PC-3 (cell line): Measurements from ENCODE around the gene JPT2. TPM values are rescaled to one million over a fixed set of nuclear protein-coding genes. Genes with fewer than 3 reads are reported as not detected.

Experiments
- ATAC-seq: fragments of 200-7000 bp; cut with Tn5 transposase; 2 replicates; pipeline ENCODE4 v1.9.1; 2020; ENCODE audit warnings: mild to moderate bottlenecking, moderate library complexity
- BruUV-seq: library from RNA; stranded (reverse); fragments of 400-500 nt; replicated peaks from 2 replicates; lab custom pipeline; 2021; lab: Mats Ljungman, UMichigan
- CTCF ChIA-PET: fragments of 300-600 bp; sonication (Branson Sonifier 250); formaldehyde crosslinking; loops from one replicate; lab custom pipeline; 2022; ENCODE audit warnings: antibody characterized with exemption; lab: Charles Lee
- POLR2A ChIA-PET: fragments of 300-600 bp; sonication (Branson Sonifier 250); formaldehyde crosslinking; loops from one replicate; lab custom pipeline; 2022; ENCODE audit warnings: antibody characterized with exemption; ENCODE audit not compliant: unreplicated experiment; lab: Charles Lee
- DNase-seq: peaks from one replicate; pipeline ENCODE4 v3.0.0-alpha.2; 2015
- H2AFZ ChIP-seq: fragments of 300-600 bp; sonication (generic); 2 replicates; pipeline ENCODE4 v1.6.0; 2016; ENCODE audit warnings: antibody characterized with exemption, low read length
- H3F3A ChIP-seq: fragments of 300-600 bp; sonication (generic); one replicate; pipeline ENCODE4 v1.6.0; 2017; ENCODE audit warnings: antibody characterized with exemption, low read length, control low read depth, mild to moderate bottlenecking; ENCODE audit not compliant: unreplicated experiment
- H3K27ac ChIP-seq: fragments of 300-600 bp; sonication (generic); 2 replicates; pipeline ENCODE4 v1.5.1; 2016; ENCODE audit warnings: mild to moderate bottlenecking, low read length
- H3K27me3 ChIP-seq: fragments of 300-600 bp; sonication (generic); 2 replicates; pipeline ENCODE4 v1.6.1; 2016; ENCODE audit warnings: low read length, mixed read lengths
- H3K36me3 ChIP-seq: fragments of 300-600 bp; sonication (generic); 2 replicates; pipeline ENCODE4 v1.6.1; 2016; ENCODE audit warnings: low read depth, mixed run types, low read length, mixed read lengths
- H3K4me1 ChIP-seq: fragments of 300-600 bp; sonication (generic); 2 replicates; pipeline ENCODE4 v1.5.1; 2016; ENCODE audit warnings: low read length; ENCODE audit not compliant: insufficient read depth
- H3K4me2 ChIP-seq: fragments of 300-600 bp; sonication (generic); 2 replicates; pipeline ENCODE4 v1.6.0; 2016; ENCODE audit warnings: low read length
- H3K4me3 ChIP-seq: fragments of 300-600 bp; sonication (generic); 2 replicates; pipeline ENCODE4 v1.5.1; 2016; ENCODE audit warnings: mild to moderate bottlenecking, low read length, mixed read lengths
- H3K79me2 ChIP-seq: fragments of 300-600 bp; sonication (generic); 2 replicates; pipeline ENCODE4 v1.6.1; 2017; ENCODE audit warnings: low read length, mixed read lengths
- H3K9ac ChIP-seq: fragments of 300-600 bp; sonication (generic); 2 replicates; pipeline ENCODE4 v1.6.0; 2016; ENCODE audit warnings: mild to moderate bottlenecking, low read length
- H3K9me2 ChIP-seq: fragments of 300-600 bp; sonication (generic); replicated peaks from 2 replicates; pipeline ENCODE4 v1.6.1; 2016; ENCODE audit warnings: mixed run types, low read length, mixed read lengths
- H3K9me3 ChIP-seq: fragments of 300-600 bp; sonication (generic); 2 replicates; pipeline ENCODE4 v1.6.1; 2016; ENCODE audit warnings: low read length, mixed read lengths
- H4K20me1 ChIP-seq: fragments of 300-600 bp; sonication (generic); 2 replicates; pipeline ENCODE4 v1.6.1; 2016; ENCODE audit warnings: low read length, mixed read lengths
- EZH2 ChIP-seq: fragments of 300-600 bp; sonication (generic); IDR thresholded peaks from one replicate; pipeline ENCODE4 v1.6.1; 2017; ENCODE audit warnings: antibody characterized with exemption, mild to moderate bottlenecking, low read length; ENCODE audit not compliant: unreplicated experiment
- EZH2phosphoT487 ChIP-seq: fragments of 300-600 bp; sonication (generic); IDR thresholded peaks from 2 replicates; pipeline ENCODE4 v1.6.1; 2018; ENCODE audit warnings: mild to moderate bottlenecking, antibody characterized with exemption, low read length, borderline replicate concordance
- intact Hi-C: fragments of 100-400 bp; cut with micrococcal nuclease; formaldehyde crosslinking; loops from 2 replicates; pipeline ENCODE4 v1.9.0; 2023
- total RNA-seq: library from RNA; depleted of rRNA; stranded (reverse); fragments of >200 nt; gene quantifications from 2 replicates; pipeline ENCODE4 v1.2.3, GENCODE V29; 2014
- TF ChIP-seq, protein P1 (sequence below): fragments of 300-600 bp; sonication (generic); conservative IDR thresholded peaks from 2 replicates; pipeline ENCODE4 v1.5.1; 2017; ENCODE audit warnings: antibody characterized with exemption, low read depth, mild to moderate bottlenecking, low read length

JPT2 gene
- total RNA-seq, 1 experiment from 2014 or later: 85.2 TPM

DNA sequence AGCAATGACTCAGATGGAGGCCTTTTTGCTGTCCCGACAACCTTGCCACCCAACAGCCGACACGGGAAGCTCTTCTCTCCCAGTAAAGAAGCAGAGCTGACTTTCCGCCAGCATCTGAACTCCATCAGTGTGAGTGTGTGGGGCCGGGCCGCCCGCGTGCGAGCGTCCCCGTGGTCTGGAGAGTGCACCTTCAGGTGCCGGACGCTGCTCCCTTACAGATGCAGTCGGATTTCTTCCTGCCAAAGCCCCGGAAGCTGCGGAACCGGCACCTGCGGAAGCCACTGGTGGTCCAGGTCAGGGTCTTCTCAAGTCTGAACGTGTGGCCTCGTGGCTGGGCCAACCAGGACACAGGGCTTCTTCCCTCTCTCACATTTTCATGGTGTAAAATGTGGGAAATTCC, 15.5 kb upstream of the JPT2 start:
- H3F3A ChIP-seq: no peaks in the 10 kb centered on the region
- H3K4me3 ChIP-seq: no peak overlapping the region
- H2AFZ ChIP-seq: no peak overlapping the region
- TF ChIP-seq, protein P1, sequence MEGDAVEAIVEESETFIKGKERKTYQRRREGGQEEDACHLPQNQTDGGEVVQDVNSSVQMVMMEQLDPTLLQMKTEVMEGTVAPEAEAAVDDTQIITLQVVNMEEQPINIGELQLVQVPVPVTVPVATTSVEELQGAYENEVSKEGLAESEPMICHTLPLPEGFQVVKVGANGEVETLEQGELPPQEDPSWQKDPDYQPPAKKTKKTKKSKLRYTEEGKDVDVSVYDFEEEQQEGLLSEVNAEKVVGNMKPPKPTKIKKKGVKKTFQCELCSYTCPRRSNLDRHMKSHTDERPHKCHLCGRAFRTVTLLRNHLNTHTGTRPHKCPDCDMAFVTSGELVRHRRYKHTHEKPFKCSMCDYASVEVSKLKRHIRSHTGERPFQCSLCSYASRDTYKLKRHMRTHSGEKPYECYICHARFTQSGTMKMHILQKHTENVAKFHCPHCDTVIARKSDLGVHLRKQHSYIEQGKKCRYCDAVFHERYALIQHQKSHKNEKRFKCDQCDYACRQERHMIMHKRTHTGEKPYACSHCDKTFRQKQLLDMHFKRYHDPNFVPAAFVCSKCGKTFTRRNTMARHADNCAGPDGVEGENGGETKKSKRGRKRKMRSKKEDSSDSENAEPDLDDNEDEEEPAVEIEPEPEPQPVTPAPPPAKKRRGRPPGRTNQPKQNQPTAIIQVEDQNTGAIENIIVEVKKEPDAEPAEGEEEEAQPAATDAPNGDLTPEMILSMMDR: no peak
- TF ChIP-seq EZH2phosphoT487 (no peak), EZH2 (no peak)
- no peaks in the 10 kb centered on the region for H3K4me1 ChIP-seq
- H3K4me2 ChIP-seq: no peak overlapping the region
- no peaks in the 10 kb centered on the region for H3K79me2 ChIP-seq
- H3K9ac ChIP-seq: no peak overlapping the region
- ChIA-PET POLR2A (no interaction called here), CTCF (no interaction called here)
- peaks cover 11% of the 10 kb centered on the region for H3K36me3 ChIP-seq
- no peaks in the 10 kb centered on the region for H3K9me2 ChIP-seq
- intact Hi-C loops: no loop called here
- H3K27me3 ChIP-seq: no peaks in the 10 kb centered on the region
- BruUV-seq: no TSS peak
- ATAC-seq: no peak
- H3K27ac ChIP-seq: no peak overlapping the region
- DNase-seq: no peak
- no peaks in the 10 kb centered on the region for H4K20me1 ChIP-seq
- no peaks in the 10 kb centered on the region for H3K9me3 ChIP-seq

DNA sequence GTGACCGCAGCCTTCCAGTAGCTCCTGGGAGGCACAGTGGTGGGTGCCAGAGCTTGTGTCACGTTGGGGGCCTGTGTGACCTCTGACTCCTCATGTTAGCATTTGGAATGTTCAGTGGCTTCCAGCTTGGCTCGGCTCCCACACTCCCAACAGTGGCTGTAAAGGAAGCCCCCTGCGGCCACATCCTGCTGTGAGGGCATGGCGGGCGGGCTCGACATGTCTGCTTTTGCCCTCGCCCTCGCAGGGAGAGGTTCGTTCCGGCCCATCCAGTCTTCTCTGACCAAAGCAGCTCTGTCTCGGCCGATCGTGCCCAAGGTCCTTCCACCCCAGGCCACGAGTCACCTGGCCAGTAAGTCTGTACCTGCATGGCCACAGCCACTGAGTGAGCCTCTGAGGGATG, 12.2 kb upstream of the JPT2 start:
- DNase-seq (no peak), ATAC-seq (no peak)
- POLR2A ChIA-PET: no interaction called here
- no peaks in the 10 kb centered on the region for H3F3A ChIP-seq
- no peaks in the 10 kb centered on the region for H3K4me1 ChIP-seq
- intact Hi-C loops: no loop called here
- H2AFZ ChIP-seq: no peak overlapping the region
- no peak overlapping the region for H3K4me3 ChIP-seq
- H3K79me2 ChIP-seq: no peaks in the 10 kb centered on the region
- H4K20me1 ChIP-seq: no peaks in the 10 kb centered on the region
- BruUV-seq: no TSS peak
- no peaks in the 10 kb centered on the region for H3K9me3 ChIP-seq
- H3K4me2 ChIP-seq: no peak overlapping the region
- H3K9ac ChIP-seq: no peak overlapping the region
- no peaks in the 10 kb centered on the region for H3K27me3 ChIP-seq
- H3K9me2 ChIP-seq: no peaks in the 10 kb centered on the region
- CTCF ChIA-PET: no interaction called here
- no peak overlapping the region for H3K27ac ChIP-seq
- peaks cover 7% of the 10 kb centered on the region for H3K36me3 ChIP-seq
- TF ChIP-seq EZH2phosphoT487 (no peak), EZH2 (no peak)
- TF ChIP-seq, protein P1: no peak

DNA sequence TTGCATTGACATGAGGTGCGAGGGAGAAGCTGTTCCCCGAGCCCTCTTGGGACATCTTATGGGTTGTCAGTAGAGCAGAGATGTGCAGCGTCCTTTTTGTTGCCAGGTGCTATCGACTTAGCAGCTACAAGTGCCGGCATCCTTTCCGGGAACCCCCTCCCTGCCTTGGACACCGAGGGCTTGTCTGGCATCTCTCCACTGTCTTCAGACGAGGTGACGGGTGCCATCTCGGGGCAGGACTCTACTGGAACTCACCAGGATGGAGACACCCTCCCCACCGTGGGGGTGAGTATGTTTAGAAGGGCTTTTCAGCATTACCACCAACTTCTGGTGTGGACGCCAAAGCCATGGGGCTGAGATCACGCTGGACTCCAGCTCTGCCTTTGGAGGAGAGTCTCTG, 11.8 kb upstream of the JPT2 start:
- no peak overlapping the region for H3K9ac ChIP-seq
- no peak overlapping the region for H3K4me3 ChIP-seq
- H3K27ac ChIP-seq: no peak overlapping the region
- POLR2A ChIA-PET: no interaction called here
- no peak overlapping the region for H3K4me2 ChIP-seq
- H3F3A ChIP-seq: no peaks in the 10 kb centered on the region
- no peaks in the 10 kb centered on the region for H3K9me2 ChIP-seq
- no peak for ATAC-seq
- CTCF ChIA-PET: no interaction called here
- TF ChIP-seq EZH2 (no peak), EZH2phosphoT487 (no peak)
- TF ChIP-seq, protein P1: no peak
- intact Hi-C loops: no loop called here
- no peaks in the 10 kb centered on the region for H3K9me3 ChIP-seq
- H2AFZ ChIP-seq: no peak overlapping the region
- no peaks in the 10 kb centered on the region for H3K4me1 ChIP-seq
- DNase-seq: no peak
- H3K79me2 ChIP-seq: no peaks in the 10 kb centered on the region
- no peaks in the 10 kb centered on the region for H3K27me3 ChIP-seq
- no TSS peak for BruUV-seq
- no peaks in the 10 kb centered on the region for H4K20me1 ChIP-seq
- H3K36me3 ChIP-seq: peaks cover 7% of the 10 kb centered on the region
